ENCODE results near the gene PKD1L1.

DNA sequence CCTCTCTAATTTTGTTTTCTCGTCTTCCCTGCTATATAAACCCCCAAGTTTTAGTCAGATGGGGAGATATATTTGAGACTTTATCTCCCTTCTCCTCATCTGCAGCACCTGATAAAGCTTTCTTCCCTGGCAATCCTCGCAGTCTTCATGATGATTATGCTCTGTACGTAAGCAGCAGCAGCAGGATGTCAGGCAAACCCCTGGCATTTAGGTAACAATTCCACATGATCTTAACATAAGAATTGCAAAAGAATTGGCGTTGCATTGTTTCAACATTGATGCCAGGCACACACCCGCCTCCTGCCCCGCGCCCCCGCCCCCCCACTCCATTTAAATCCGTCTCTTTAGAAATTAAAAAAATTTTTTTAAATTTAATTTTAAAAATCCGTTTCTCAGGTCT lies 6.1 kb downstream of the PKD1L1 start:
- TF ChIP-seq, protein P1, sequence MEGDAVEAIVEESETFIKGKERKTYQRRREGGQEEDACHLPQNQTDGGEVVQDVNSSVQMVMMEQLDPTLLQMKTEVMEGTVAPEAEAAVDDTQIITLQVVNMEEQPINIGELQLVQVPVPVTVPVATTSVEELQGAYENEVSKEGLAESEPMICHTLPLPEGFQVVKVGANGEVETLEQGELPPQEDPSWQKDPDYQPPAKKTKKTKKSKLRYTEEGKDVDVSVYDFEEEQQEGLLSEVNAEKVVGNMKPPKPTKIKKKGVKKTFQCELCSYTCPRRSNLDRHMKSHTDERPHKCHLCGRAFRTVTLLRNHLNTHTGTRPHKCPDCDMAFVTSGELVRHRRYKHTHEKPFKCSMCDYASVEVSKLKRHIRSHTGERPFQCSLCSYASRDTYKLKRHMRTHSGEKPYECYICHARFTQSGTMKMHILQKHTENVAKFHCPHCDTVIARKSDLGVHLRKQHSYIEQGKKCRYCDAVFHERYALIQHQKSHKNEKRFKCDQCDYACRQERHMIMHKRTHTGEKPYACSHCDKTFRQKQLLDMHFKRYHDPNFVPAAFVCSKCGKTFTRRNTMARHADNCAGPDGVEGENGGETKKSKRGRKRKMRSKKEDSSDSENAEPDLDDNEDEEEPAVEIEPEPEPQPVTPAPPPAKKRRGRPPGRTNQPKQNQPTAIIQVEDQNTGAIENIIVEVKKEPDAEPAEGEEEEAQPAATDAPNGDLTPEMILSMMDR (IDR thresholded peaks at IDR 0.05): no peak
- no peak for TF ChIP-seq ZFX (IDR thresholded peaks at IDR 0.05; ENCODE audit: borderline replicate concordance)

All from 22Rv1 (cell line).